Activated CD4-positive, alpha-beta memory T cell treated with anti-CD3 and anti-CD28 coated beads for 36 hours (primary cell): ENCODE results near the gene VAV3. TPM values are rescaled to one million over a fixed set of nuclear protein-coding genes. Genes with fewer than 3 reads are reported as not detected.
"Not testable (repeated sequence)": the region's sequence is repeated elsewhere in the genome, so short reads cannot be mapped to it uniquely, and the experiment has no call there.

Source experiments
- CTCF ChIA-PET: fragments of 350-600 bp; sonication (Branson Sonifier 250); formaldehyde crosslinking; loops from one replicate; lab custom pipeline; 2021; ENCODE audit warnings: antibody characterized with exemption, inconsistent platforms; lab: Charles Lee
- POLR2A ChIA-PET: fragments of 350-600 bp; sonication (Branson Sonifier 250); formaldehyde crosslinking; loops from one replicate; lab custom pipeline; 2021; ENCODE audit warnings: antibody characterized with exemption; lab: Charles Lee
- DNase-seq: peaks from one replicate; pipeline ENCODE4 v3.0.0-alpha.2; 2020
- H3K27ac Mint-ChIP-seq: one replicate; pipeline ENCODE4 v1.8.0; 2021; ENCODE audit warnings: mixed read lengths
- H3K27me3 Mint-ChIP-seq: one replicate; pipeline ENCODE4 v1.8.0; 2021; ENCODE audit warnings: mixed read lengths
- H3K36me3 Mint-ChIP-seq: one replicate; pipeline ENCODE4 v1.8.0; 2021; ENCODE audit warnings: mixed read lengths
- H3K4me1 Mint-ChIP-seq: one replicate; pipeline ENCODE4 v1.8.0; 2021; ENCODE audit warnings: low read depth, mixed read lengths
- H3K4me3 Mint-ChIP-seq: one replicate; pipeline ENCODE4 v1.8.0; 2021; ENCODE audit warnings: mild to moderate bottlenecking, mixed read lengths
- H3K9me3 Mint-ChIP-seq: one replicate; pipeline ENCODE4 v1.8.0; 2021; ENCODE audit warnings: mixed read lengths
- intact Hi-C: fragments of 100-400 bp; cut with micrococcal nuclease; formaldehyde crosslinking; loops from one replicate; pipeline ENCODE4 v1.15.1; 2023
- total RNA-seq, 2 experiments: library from RNA; stranded (reverse); gene quantifications; one replicate each; pipeline ENCODE4 v1.2.3, GENCODE V29; 2021

VAV3 gene
- total RNA-seq, 2 experiments from 2014 or later = 2.3 to 3.3 TPM

GRCh38 chr1:107704911-107705310, 260.1 kb downstream of the VAV3 start:
- Mint-ChIP-seq H3K36me3 (peaks cover 6% of the 10 kb centered on the region), H3K9me3 (no peaks in the 10 kb centered on the region), H3K27ac (no peak overlapping the region), H3K4me1 (no peaks in the 10 kb centered on the region), H3K4me3 (no peak overlapping the region), H3K27me3 (no peaks in the 10 kb centered on the region)
- intact Hi-C loops = no loop called here
- no peak for DNase-seq
- POLR2A ChIA-PET = no interaction called here
- CTCF ChIA-PET = no interaction called here

DNA sequence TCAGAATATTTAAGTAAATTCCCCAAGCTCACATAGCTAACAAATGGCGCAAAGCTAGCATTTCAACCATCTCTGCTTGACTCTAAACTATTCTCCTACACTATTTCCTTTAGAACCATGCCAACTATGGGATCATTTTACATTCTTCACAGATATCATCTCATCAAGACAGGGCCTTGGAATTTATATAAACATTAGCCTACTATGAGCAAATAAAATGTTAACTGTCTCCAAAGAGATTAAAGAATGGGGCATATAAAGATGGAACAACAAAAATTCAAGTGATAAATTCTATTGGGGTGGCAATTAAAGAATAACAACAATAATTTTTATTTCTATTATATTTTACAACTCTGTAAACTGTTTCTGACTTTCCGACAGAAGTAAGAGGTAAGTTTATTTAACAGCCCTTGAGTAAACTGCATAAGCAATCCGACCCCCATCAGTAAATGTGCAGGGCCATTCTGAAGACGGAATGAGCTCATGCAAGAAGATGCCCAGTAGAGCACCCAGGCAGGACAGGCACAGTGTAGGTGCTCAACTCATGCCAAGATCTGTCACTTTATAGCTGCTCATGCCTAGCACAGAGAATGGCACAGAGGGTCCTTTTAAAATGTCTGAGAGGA, 261.9 kb downstream of the VAV3 start:
- ChIA-PET POLR2A (no interaction called here), CTCF (no interaction called here)
- Mint-ChIP-seq H3K36me3 (peaks cover 6% of the 10 kb centered on the region), H3K27ac (no peak overlapping the region), H3K9me3 (no peaks in the 10 kb centered on the region), H3K4me1 (no peaks in the 10 kb centered on the region), H3K4me3 (no peak overlapping the region), H3K27me3 (no peaks in the 10 kb centered on the region)
- intact Hi-C loops = no loop called here
- no peak for DNase-seq

DNA sequence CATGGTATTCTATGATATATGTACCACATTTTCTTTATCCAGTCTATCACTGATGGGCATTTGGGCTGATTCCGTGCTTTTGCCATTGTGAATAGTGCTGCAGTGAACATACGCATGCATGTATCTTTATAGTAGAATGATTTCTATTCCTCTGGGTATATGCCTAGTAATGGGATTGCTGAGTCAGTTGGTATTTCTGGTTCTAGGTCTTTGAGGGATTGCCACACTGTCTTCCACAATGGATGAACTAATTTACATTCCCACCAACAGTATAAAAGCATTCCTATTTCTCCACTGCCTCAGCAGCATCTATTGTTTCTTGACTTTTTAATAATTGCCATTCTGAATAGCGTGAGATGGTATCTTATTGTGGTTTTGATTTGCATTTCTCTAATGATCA, 264.3 kb downstream of the VAV3 start:
- H3K4me3 Mint-ChIP-seq, POLR2A ChIA-PET, H3K36me3 Mint-ChIP-seq, H3K4me1 Mint-ChIP-seq, H3K27ac Mint-ChIP-seq, DNase-seq, H3K9me3 Mint-ChIP-seq, intact Hi-C loops, H3K27me3 Mint-ChIP-seq: not testable (repeated sequence)
- CTCF ChIA-PET = interaction anchor here (0.9 kb wide), 1 partner anchor 15 kb away, joined by 5 read pairs; no protein-coding TSS in a partner anchor

- Mint-ChIP-seq H3K27ac (no peak overlapping the region), H3K9me3 (no peaks in the 10 kb centered on the region), H3K36me3 (peaks cover 4% of the 10 kb centered on the region), H3K27me3 (no peaks in the 10 kb centered on the region), H3K4me3 (no peak overlapping the region), H3K4me1 (no peaks in the 10 kb centered on the region)
- intact Hi-C loops = no loop called here
- ChIA-PET POLR2A (no interaction called here), CTCF (no interaction called here)
- no peak for DNase-seq
These were observed 266.8 kb downstream of the VAV3 start for GRCh38 chr1:107698161-107698560.

DNA sequence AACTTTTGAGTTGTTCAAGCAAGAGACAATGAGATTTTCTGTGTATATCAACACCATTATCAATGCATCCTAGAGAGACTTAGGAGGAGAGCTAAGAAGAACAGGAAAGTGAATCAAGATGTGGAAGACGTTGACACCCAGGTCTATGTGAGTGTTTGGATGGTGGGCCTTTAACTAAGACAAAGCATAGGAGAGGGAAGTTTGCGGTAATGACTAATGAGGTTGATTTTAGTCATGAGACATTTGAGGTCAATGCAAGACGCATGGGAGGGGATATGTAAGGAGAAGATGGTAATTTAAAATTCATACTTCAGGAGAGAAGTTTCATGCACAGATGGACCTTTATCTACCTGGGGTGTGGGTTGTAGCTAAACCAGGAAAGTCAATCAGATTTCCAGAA, 269.6 kb downstream of the VAV3 start:
- DNase-seq = no peak
- Mint-ChIP-seq H3K4me1 (no peaks in the 10 kb centered on the region), H3K36me3 (no peaks in the 10 kb centered on the region), H3K27ac (no peak overlapping the region), H3K4me3 (no peak overlapping the region), H3K27me3 (no peaks in the 10 kb centered on the region), H3K9me3 (no peaks in the 10 kb centered on the region)
- ChIA-PET CTCF (no interaction called here), POLR2A (no interaction called here)
- intact Hi-C loops = no loop called here

GRCh38 chr1:107692580-107693345, 272.2 kb downstream of the VAV3 start:
- intact Hi-C loops = no loop called here
- CTCF ChIA-PET = no interaction called here
- POLR2A ChIA-PET = no interaction called here
- H3K27ac Mint-ChIP-seq = no peak overlapping the region
- no peaks in the 10 kb centered on the region for H3K4me1 Mint-ChIP-seq
- H3K4me3 Mint-ChIP-seq = no peak overlapping the region
- no peaks in the 10 kb centered on the region for H3K36me3 Mint-ChIP-seq
- H3K27me3 Mint-ChIP-seq = no peaks in the 10 kb centered on the region
- no peaks in the 10 kb centered on the region for H3K9me3 Mint-ChIP-seq
- DNase-seq = no peak

DNA sequence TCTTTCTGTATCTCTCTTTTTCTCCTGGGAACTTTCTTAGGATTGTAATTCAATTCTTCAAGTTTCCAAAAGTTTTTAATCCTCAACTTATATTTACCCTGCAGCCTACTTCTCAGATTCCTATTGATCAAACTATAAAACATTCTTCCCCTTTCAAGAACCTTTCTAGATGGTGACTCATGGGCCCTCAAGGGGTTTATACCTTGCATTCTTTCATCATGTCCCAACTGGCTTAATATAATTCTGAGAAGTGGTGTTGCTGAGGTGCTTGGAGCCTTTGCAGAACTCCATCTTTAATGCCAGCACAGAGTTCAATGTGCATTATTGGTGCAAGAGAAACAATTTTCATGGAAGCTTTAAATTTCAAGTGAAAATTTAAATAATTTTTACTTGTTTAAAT, 273.4 kb downstream of the VAV3 start:
- Mint-ChIP-seq H3K27ac (no peak overlapping the region), H3K4me1 (no peaks in the 10 kb centered on the region), H3K36me3 (no peaks in the 10 kb centered on the region), H3K27me3 (no peaks in the 10 kb centered on the region), H3K9me3 (no peaks in the 10 kb centered on the region), H3K4me3 (no peak overlapping the region)
- CTCF ChIA-PET = no interaction called here
- POLR2A ChIA-PET = no interaction called here
- intact Hi-C loops = no loop called here
- no peak for DNase-seq

GRCh38 chr1:107690491-107690890, 274.5 kb downstream of the VAV3 start:
- ChIA-PET POLR2A (no interaction called here), CTCF (no interaction called here)
- intact Hi-C loops = no loop called here
- Mint-ChIP-seq H3K27ac (no peak overlapping the region), H3K27me3 (no peaks in the 10 kb centered on the region), H3K9me3 (no peaks in the 10 kb centered on the region), H3K4me1 (no peaks in the 10 kb centered on the region), H3K4me3 (no peak overlapping the region), H3K36me3 (no peaks in the 10 kb centered on the region)
- DNase-seq = no peak

DNA sequence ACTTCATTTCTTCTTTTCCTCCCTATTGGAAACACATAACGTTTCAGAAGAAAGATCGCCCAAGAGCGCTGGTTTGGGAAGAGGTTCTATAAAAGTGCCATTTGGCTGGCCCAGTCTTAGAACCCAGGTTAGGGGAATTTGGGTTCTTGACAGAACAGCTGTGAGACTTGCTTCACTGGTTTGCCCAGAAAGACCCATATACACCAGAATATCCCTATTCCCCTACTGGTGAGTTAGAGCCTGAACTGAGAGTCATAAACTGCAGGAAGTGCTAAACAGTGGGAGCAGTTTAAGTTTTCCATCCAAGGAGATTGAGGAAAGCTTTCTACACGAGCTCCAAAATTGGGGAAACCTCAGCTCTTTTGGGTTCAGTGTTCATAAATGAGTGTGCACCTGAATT, 275.2 kb downstream of the VAV3 start:
- POLR2A ChIA-PET = no interaction called here
- no peaks in the 10 kb centered on the region for H3K27me3 Mint-ChIP-seq
- intact Hi-C loops = no loop called here
- CTCF ChIA-PET = no interaction called here
- H3K27ac Mint-ChIP-seq = no peak overlapping the region
- DNase-seq = no peak
- H3K4me1 Mint-ChIP-seq = no peaks in the 10 kb centered on the region
- H3K9me3 Mint-ChIP-seq = no peaks in the 10 kb centered on the region
- no peak overlapping the region for H3K4me3 Mint-ChIP-seq
- H3K36me3 Mint-ChIP-seq = no peaks in the 10 kb centered on the region

- H3K4me3 Mint-ChIP-seq = no peak overlapping the region
- no peaks in the 10 kb centered on the region for H3K36me3 Mint-ChIP-seq
- CTCF ChIA-PET = no interaction called here
- no peaks in the 10 kb centered on the region for H3K4me1 Mint-ChIP-seq
- no peaks in the 10 kb centered on the region for H3K27me3 Mint-ChIP-seq
- DNase-seq = no peak
- intact Hi-C loops = no loop called here
- POLR2A ChIA-PET = no interaction called here
- no peaks in the 10 kb centered on the region for H3K9me3 Mint-ChIP-seq
- H3K27ac Mint-ChIP-seq = no peak overlapping the region
These were observed 275.8 kb downstream of the VAV3 start for GRCh38 chr1:107689159-107689558.

- no peaks in the 10 kb centered on the region for H3K9me3 Mint-ChIP-seq
- POLR2A ChIA-PET = no interaction called here
- H3K27me3 Mint-ChIP-seq = no peaks in the 10 kb centered on the region
These were observed 276.9 kb downstream of the VAV3 start for GRCh38 chr1:107687849-107688753.

DNA sequence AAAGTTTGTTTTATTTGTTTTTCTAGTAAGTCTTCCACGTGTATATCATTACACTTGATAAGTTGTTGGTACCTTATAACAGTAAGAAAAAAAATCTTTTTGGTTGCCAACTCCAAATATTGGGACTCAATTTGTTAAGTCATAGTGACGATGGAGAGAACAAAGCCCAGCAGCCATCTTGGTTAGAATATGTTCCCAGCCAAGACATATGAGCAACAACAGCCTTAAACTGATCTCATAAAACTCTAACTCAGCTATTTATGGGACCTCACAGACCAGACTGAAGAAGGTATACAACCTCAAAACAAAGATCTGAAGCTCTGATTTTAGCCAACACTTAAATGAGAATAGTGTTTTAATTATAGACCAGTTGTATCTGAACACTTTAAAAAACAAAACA, 281.3 kb downstream of the VAV3 start:
- no peak overlapping the region for H3K27ac Mint-ChIP-seq
- H3K27me3 Mint-ChIP-seq = no peaks in the 10 kb centered on the region
- no peaks in the 10 kb centered on the region for H3K4me1 Mint-ChIP-seq
- H3K36me3 Mint-ChIP-seq = no peaks in the 10 kb centered on the region
- ChIA-PET POLR2A (no interaction called here), CTCF (no interaction called here)
- intact Hi-C loops = no loop called here
- no peaks in the 10 kb centered on the region for H3K9me3 Mint-ChIP-seq
- no peak overlapping the region for H3K4me3 Mint-ChIP-seq
- DNase-seq = no peak

More at GRCh38 chr1:107687849-107688753, 276.9 kb downstream of the VAV3 start:
- intact Hi-C loops = no loop called here
- DNase-seq = no peak
- no peaks in the 10 kb centered on the region for H3K36me3 Mint-ChIP-seq
- CTCF ChIA-PET = no interaction called here
- no peak overlapping the region for H3K4me3 Mint-ChIP-seq
- H3K4me1 Mint-ChIP-seq = no peaks in the 10 kb centered on the region
- H3K27ac Mint-ChIP-seq = no peak overlapping the region
